B cell (primary cell): ENCODE data around the gene FGF10.

Source experiments
- CTCF ChIP-seq: fragments of 200-600 bp; IDR thresholded peaks from one replicate; pipeline ENCODE4 v1.8.0; 2022; ENCODE audit warnings: antibody characterized with exemption, mild to moderate bottlenecking
- EZH2 ChIP-seq: IDR thresholded peaks from 2 replicates; pipeline ENCODE4 v1.6.1; 2012; ENCODE audit warnings: borderline replicate concordance, low read depth, mild to moderate bottlenecking, moderate library complexity, low read length; ENCODE audit not compliant: insufficient read depth, poor library complexity, severe bottlenecking

GRCh38 chr5:44396312-44396711 lies 7.1 kb upstream of the FGF10 start:
- TF ChIP-seq CTCF (no peak), EZH2 (no peak)
